Mammary epithelial cell (primary cell): Measurements from ENCODE around the gene FGD5.

Source experiments
- EZH2 ChIP-seq: IDR thresholded peaks from 2 replicates; pipeline ENCODE4 v1.6.1; 2012; ENCODE audit warnings: low read length, inconsistent platforms, borderline replicate concordance
- TF ChIP-seq, protein P1 (sequence below), 2 donors: IDR thresholded peaks in 1 of 2; conservative IDR thresholded peaks in 1 of 2; 2 replicates each; pipeline ENCODE4 v1.5.1; 2011 to 2012; ENCODE audit warnings: inconsistent platforms in 2 of 2, low read length in 2 of 2, mild to moderate bottlenecking in 2 of 2, control low read depth in 1 of 2, low read depth in 1 of 2; ENCODE audit not compliant: insufficient read depth in 1 of 2; ENCODE audit errors: extremely low read depth in 1 of 2

GRCh38 chr3:14841836-14842235, 23.1 kb downstream of the FGD5 start:
- TF ChIP-seq, protein P1, sequence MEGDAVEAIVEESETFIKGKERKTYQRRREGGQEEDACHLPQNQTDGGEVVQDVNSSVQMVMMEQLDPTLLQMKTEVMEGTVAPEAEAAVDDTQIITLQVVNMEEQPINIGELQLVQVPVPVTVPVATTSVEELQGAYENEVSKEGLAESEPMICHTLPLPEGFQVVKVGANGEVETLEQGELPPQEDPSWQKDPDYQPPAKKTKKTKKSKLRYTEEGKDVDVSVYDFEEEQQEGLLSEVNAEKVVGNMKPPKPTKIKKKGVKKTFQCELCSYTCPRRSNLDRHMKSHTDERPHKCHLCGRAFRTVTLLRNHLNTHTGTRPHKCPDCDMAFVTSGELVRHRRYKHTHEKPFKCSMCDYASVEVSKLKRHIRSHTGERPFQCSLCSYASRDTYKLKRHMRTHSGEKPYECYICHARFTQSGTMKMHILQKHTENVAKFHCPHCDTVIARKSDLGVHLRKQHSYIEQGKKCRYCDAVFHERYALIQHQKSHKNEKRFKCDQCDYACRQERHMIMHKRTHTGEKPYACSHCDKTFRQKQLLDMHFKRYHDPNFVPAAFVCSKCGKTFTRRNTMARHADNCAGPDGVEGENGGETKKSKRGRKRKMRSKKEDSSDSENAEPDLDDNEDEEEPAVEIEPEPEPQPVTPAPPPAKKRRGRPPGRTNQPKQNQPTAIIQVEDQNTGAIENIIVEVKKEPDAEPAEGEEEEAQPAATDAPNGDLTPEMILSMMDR (conservative IDR thresholded peaks at IDR 0.05 in 1 of 2, IDR thresholded peaks at IDR 0.05 in 1 of 2; ENCODE audit: extremely low read depth in 1 of 2, insufficient read depth in 1 of 2, low read depth in 1 of 2, low read length in 2 of 2): no peak
- no peak for TF ChIP-seq EZH2
